Natural killer cell (primary cell): ENCODE measurements around the gene ERMP1. TPM values are rescaled to one million over a fixed set of nuclear protein-coding genes. Genes with fewer than 3 reads are reported as not detected.
A peak's percentile ranks its signal among the peaks of the same experiment; 100 is the strongest.
"Not testable (repeated sequence)": the region's sequence is repeated elsewhere in the genome, so short reads cannot be mapped to it uniquely, and the experiment has no call there.

Experiments used
- ATAC-seq, 3 donors: fragments of 150-1000 bp in 2 of 3; fragments of 200-7000 bp in 1 of 3; cut with Tn5 transposase; 1 replicate in 1 of 3; 2 replicates in 2 of 3; pipeline ENCODE4 v1.10.0; 2021; ENCODE audit warnings: mild to moderate bottlenecking in 2 of 3, moderate library complexity in 2 of 3
- DNase-seq, 2 donors: peaks; one replicate each; pipeline versions ENCODE4 v3.0.0 to v3.0.0-alpha.2; 2013 to 2021; ENCODE audit warnings: mixed read lengths in 1 of 2
- H3K27ac ChIP-seq: one replicate; pipeline ENCODE4 v1.5.1; 2013; ENCODE audit warnings: mild to moderate bottlenecking, low read length
- H3K27me3 ChIP-seq: one replicate; pipeline ENCODE4 v1.6.1; 2013; ENCODE audit warnings: low read length; ENCODE audit not compliant: control insufficient read depth, insufficient read depth
- H3K36me3 ChIP-seq: one replicate; pipeline ENCODE4 v1.6.1; 2013; ENCODE audit warnings: low read length; ENCODE audit not compliant: control insufficient read depth, insufficient read depth
- H3K4me1 ChIP-seq: one replicate; pipeline ENCODE4 v1.6.1; 2013; ENCODE audit warnings: low read length; ENCODE audit not compliant: control insufficient read depth, insufficient read depth
- H3K4me3 ChIP-seq: one replicate; pipeline ENCODE4 v1.5.1; 2013; ENCODE audit warnings: low read length
- H3K9me3 ChIP-seq: one replicate; pipeline ENCODE4 v1.6.1; 2013; ENCODE audit warnings: low read length; ENCODE audit not compliant: control insufficient read depth, insufficient read depth
- H3K27ac Mint-ChIP-seq, 2 donors: one replicate each; pipeline ENCODE4 v1.8.0; 2022; ENCODE audit warnings: mild to moderate bottlenecking in 2 of 2, mixed read lengths in 2 of 2, moderate library complexity in 1 of 2
- H3K27me3 Mint-ChIP-seq, 2 donors: one replicate each; pipeline ENCODE4 v1.8.0; 2022; ENCODE audit warnings: low read depth in 2 of 2, mixed read lengths in 2 of 2
- H3K36me3 Mint-ChIP-seq: one replicate; pipeline ENCODE4 v1.8.0; 2022; ENCODE audit warnings: mixed read lengths
- H3K4me1 Mint-ChIP-seq, 2 donors: one replicate each; pipeline ENCODE4 v1.8.0; 2022; ENCODE audit warnings: mixed read lengths in 2 of 2
- H3K4me3 Mint-ChIP-seq: one replicate; pipeline ENCODE4 v1.8.0; 2022; ENCODE audit warnings: mild to moderate bottlenecking, moderate library complexity, mixed read lengths
- H3K9me3 Mint-ChIP-seq, 2 donors: one replicate each; pipeline ENCODE4 v1.8.0; 2022; ENCODE audit warnings: mixed read lengths in 2 of 2
- WGBS: methylation state at CpG from one replicate; pipeline ENCODE4 v1.1.7; 2013; ENCODE audit warnings: missing lambda C conversion rate; ENCODE audit not compliant: insufficient coverage; 5-methylcytosine and 5-hydroxymethylcytosine counted together
- intact Hi-C: fragments of 100-400 bp; cut with micrococcal nuclease; formaldehyde crosslinking; loops from one replicate; pipeline ENCODE4 v1.14.2; 2022
- total RNA-seq, 4 donors: library from RNA; stranded (reverse); fragments of 120-200 nt in 1 of 4; gene quantifications; one replicate each; pipeline versions ENCODE4 v1.2.3 to v1.2.4, GENCODE V29; 2013 to 2022
- TF ChIP-seq, protein P1 (sequence below): fragments of 200-600 bp; IDR thresholded peaks from one replicate; pipeline ENCODE4 v1.8.0; 2022; ENCODE audit warnings: antibody characterized with exemption

The ERMP1 gene
- total RNA-seq, 3 donors from 2014 or later (not counting 1 experiment from before 2014, with no cell fraction given): 24.7 to 52.0 (median 29.3) TPM

DNA sequence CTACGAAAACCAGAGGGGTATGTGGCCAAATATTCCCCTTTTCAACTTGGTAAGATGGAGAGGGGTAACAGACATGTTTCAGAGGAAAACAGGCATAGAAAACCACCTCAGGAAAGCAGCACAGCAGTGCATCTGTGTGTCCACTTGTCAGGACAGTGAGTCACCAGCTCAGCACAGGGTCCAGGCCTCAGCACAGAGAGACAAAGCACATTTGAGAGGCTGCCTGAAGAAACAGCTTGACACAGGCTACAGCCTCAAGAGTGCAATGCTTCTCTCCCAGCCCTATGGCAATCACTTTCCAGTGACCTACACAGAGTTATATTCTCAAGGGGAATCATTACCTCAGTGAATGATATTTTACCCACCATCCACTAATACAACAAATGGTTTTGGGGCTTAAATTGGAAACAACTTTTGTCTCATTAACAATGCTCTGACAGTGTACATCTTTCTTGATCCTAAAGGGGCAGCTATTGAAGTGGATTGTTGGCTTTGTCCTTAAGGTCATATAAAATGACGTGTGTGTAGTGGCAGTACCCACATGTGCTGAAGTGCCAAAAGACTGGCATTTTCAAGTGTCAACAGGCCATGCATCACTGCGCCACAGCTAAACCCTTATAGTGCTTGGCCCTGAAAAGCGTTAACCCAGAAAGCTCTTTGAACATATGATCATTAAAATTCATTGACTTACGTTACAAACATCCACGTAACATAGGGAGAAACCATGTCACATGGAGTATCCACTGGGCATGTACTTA, 46.4 kb downstream of the ERMP1 start:
- Mint-ChIP-seq H3K9me3 (peaks cover 0 to 2% of the 10 kb centered on the region in 2 donors), H3K4me3 (no peak overlapping the region), H3K27me3 (no peaks in the 10 kb centered on the region), H3K4me1 (peaks cover 35 to 57% of the 10 kb centered on the region in 2 donors), H3K27ac (peak overlapping the region; percentile 61 to 79), H3K36me3 (peaks cover 40% of the 10 kb centered on the region)
- Histone ChIP-seq H3K27me3 (no peaks in the 10 kb centered on the region), H3K36me3 (peaks cover 65% of the 10 kb centered on the region), H3K9me3 (no peaks in the 10 kb centered on the region), H3K27ac (no peak overlapping the region), H3K4me3 (no peak overlapping the region), H3K4me1 (peaks cover 4% of the 10 kb centered on the region)
- intact Hi-C loops: no loop called here
- DNase-seq (no peak), ATAC-seq (no peak)
- 98% methylated on average over 6 of the region's 6 CpGs for WGBS
- TF ChIP-seq, protein P1, sequence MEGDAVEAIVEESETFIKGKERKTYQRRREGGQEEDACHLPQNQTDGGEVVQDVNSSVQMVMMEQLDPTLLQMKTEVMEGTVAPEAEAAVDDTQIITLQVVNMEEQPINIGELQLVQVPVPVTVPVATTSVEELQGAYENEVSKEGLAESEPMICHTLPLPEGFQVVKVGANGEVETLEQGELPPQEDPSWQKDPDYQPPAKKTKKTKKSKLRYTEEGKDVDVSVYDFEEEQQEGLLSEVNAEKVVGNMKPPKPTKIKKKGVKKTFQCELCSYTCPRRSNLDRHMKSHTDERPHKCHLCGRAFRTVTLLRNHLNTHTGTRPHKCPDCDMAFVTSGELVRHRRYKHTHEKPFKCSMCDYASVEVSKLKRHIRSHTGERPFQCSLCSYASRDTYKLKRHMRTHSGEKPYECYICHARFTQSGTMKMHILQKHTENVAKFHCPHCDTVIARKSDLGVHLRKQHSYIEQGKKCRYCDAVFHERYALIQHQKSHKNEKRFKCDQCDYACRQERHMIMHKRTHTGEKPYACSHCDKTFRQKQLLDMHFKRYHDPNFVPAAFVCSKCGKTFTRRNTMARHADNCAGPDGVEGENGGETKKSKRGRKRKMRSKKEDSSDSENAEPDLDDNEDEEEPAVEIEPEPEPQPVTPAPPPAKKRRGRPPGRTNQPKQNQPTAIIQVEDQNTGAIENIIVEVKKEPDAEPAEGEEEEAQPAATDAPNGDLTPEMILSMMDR: no peak

DNA sequence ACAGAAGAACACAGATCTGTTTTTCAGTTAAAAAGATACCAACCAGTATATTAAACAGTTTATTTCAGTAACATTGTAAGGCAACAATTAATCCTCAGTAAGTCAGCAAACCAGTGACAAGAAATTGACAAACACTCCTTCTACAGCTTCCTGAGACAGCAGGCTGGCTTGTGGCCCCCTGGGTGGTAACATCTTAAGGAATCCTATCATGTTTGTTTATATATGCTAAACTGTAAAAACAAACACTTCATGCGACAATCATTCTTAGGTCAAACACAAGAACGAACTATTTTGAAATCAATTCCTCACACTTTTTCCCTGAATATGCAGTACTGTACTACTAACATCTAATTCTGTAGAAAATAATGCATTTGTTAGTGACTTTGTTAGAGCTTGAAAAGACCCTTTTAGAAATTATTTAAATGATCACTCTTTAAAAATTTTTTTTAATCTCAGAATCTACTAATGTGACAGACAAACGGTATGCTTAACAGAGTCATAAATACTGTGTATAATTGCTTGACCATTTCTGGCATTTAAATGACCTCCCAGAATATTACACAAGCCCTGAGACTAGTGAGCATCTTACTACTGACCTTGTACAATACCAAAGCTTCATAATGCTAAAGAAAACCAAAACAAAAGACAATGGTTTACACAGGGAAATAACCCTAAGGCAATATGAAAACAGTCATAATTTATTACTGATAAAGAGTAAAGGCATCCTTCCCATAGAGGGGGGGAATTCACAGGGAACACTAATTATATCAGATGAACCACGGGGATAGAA, 48.2 kb downstream of the ERMP1 start:
- no peak for ATAC-seq
- TF ChIP-seq, protein P1: no peak
- H3K27me3 Mint-ChIP-seq: no peaks in the 10 kb centered on the region
- intact Hi-C loops: no loop called here
- DNase-seq: no peak
- H3K4me1 ChIP-seq: peaks cover 4% of the 10 kb centered on the region
- H3K4me1 Mint-ChIP-seq: peaks cover 29 to 54% of the 10 kb centered on the region in 2 donors
- peak overlapping the region; percentile 61 to 79 for H3K27ac Mint-ChIP-seq
- no peak overlapping the region for H3K27ac ChIP-seq
- peaks cover 50% of the 10 kb centered on the region for H3K36me3 Mint-ChIP-seq
- no peak overlapping the region for H3K4me3 Mint-ChIP-seq
- no CpG with 5 or more reads among the region's 4 CpGs for WGBS
- peaks cover 58% of the 10 kb centered on the region for H3K36me3 ChIP-seq
- H3K9me3 ChIP-seq: no peaks in the 10 kb centered on the region
- H3K9me3 Mint-ChIP-seq: peaks cover 0 to 2% of the 10 kb centered on the region in 2 donors
- no peaks in the 10 kb centered on the region for H3K27me3 ChIP-seq
- no peak overlapping the region for H3K4me3 ChIP-seq

DNA sequence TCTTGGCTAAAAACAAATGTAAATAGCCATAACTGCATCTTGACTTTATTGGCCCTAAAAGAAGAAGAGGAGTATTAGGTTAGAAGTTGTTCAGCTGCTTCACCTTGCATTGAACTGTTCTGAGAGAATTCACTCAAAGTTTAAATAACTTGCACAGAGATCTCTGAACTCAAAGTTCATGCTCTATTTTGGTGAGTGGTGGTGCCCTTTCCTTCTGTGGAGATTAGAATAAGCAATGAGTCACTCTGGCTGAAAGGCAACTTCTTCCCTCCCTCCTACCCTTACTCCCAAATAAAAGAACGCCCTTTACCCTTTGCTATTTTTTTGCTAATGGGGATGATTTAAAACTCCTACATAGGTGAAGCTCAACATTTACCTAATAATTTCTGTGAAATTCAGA, 48.9 kb downstream of the ERMP1 start:
- intact Hi-C loops: no loop called here
- H3K36me3 ChIP-seq: peaks cover 62% of the 10 kb centered on the region
- no CpG with 5 or more reads among the region's 1 CpG for WGBS

DNA sequence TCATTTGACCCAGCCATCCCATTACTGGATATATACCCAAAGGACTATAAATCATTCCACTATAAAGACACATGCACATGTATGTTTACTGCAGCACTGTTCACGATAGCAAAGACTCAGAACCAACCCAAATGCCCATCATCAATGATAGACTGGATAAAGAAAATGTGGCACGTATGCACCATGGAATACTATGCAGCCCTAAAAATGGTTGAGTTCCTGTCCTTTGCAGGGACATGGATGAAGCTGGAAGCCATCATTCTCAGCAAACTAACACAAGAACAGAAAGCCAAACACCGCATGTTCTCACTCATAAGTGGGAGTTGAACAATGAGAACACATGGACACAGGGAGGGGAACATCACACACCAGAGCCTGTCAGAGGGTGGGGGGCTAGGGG, 49.5 kb downstream of the ERMP1 start:
- H3K27me3 Mint-ChIP-seq, ATAC-seq, H3K9me3 ChIP-seq, H3K27me3 ChIP-seq, H3K27ac ChIP-seq, H3K4me3 Mint-ChIP-seq, H3K9me3 Mint-ChIP-seq, intact Hi-C loops, H3K27ac Mint-ChIP-seq, DNase-seq, H3K4me1 ChIP-seq, H3K4me3 ChIP-seq: not testable (repeated sequence)
- peaks cover 67% of the 10 kb centered on the region for H3K36me3 ChIP-seq
- H3K36me3 Mint-ChIP-seq: peaks cover 54% of the 10 kb centered on the region
- 100% methylated on average over 2 of the region's 3 CpGs for WGBS
- H3K4me1 Mint-ChIP-seq: peaks cover 20 to 43% of the 10 kb centered on the region in 2 donors

More for the DNA sequence above, 48.9 kb downstream of the ERMP1 start:
- TF ChIP-seq, protein P1: no peak
- Mint-ChIP-seq H3K4me3 (no peak overlapping the region), H3K9me3 (peaks cover 0 to 2% of the 10 kb centered on the region in 2 donors), H3K27me3 (no peaks in the 10 kb centered on the region), H3K36me3 (peaks cover 52% of the 10 kb centered on the region), H3K4me1 (peaks cover 26 to 49% of the 10 kb centered on the region in 2 donors), H3K27ac (peak overlapping the region in 1 of 2 donors; percentile 79)
- no peak overlapping the region for H3K4me3 ChIP-seq
- ATAC-seq (no peak), DNase-seq (no peak)
- no peak overlapping the region for H3K27ac ChIP-seq
- H3K4me1 ChIP-seq: no peaks in the 10 kb centered on the region
- no peaks in the 10 kb centered on the region for H3K27me3 ChIP-seq
- peaks cover 4% of the 10 kb centered on the region for H3K9me3 ChIP-seq

DNA sequence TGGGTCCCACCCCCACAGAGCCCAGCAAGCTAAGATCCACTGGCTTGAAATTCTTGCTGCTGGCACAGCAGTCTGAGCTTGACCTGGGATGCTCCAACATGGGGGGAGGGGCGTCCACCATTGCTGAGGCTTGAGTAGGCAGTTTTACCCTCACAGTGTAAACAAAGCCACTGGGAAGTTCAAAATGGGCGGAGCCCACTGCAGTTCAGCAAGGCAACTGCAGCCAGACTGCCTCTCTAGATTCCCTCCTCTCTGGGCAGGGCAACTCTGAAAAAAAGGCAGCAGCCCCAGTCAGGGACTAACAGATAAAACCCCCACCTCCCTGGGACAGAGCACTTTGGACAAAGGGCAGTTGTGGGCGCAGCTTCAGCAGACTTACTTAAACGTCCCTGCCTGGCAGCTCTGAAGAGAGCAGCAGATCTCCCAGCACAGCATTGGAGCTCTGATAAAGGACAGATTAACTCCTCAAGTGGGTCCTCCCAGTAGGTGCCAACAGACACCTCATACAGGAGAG, 53.2 kb downstream of the ERMP1 start:
- ATAC-seq, H3K27ac ChIP-seq, H3K9me3 Mint-ChIP-seq, DNase-seq, H3K4me3 Mint-ChIP-seq, H3K9me3 ChIP-seq, H3K27ac Mint-ChIP-seq, H3K27me3 Mint-ChIP-seq, intact Hi-C loops, H3K4me3 ChIP-seq, H3K4me1 ChIP-seq, H3K27me3 ChIP-seq: not testable (repeated sequence)
- peaks cover 42% of the 10 kb centered on the region for H3K36me3 Mint-ChIP-seq
- H3K36me3 ChIP-seq: peaks cover 70% of the 10 kb centered on the region
- H3K4me1 Mint-ChIP-seq: peaks cover 14 to 28% of the 10 kb centered on the region in 2 donors
- 96% methylated on average over 4 of the region's 4 CpGs for WGBS
